Ishikawa (cell line): ENCODE measurements around the gene GDF11.

Source experiments
- CEBPB ChIP-seq: IDR thresholded peaks from 2 replicates; pipeline ENCODE4 v1.6.1; 2012
- FOXM1 ChIP-seq: IDR thresholded peaks from 2 replicates; pipeline ENCODE4 v1.6.1; 2012; ENCODE audit warnings: low read depth, borderline replicate concordance
- MAX ChIP-seq: IDR thresholded peaks from 2 replicates; pipeline ENCODE4 v1.6.1; 2012
- RAD21 ChIP-seq: IDR thresholded peaks from 2 replicates; pipeline ENCODE4 v1.6.1; 2012; ENCODE audit warnings: low read depth
- REST ChIP-seq: IDR thresholded peaks from 2 replicates; pipeline ENCODE4 v1.6.1; 2012; ENCODE audit warnings: low read depth, mild to moderate bottlenecking
- TAF1 ChIP-seq: IDR thresholded peaks from 2 replicates; pipeline ENCODE4 v1.6.1; 2012; ENCODE audit warnings: low read depth, mild to moderate bottlenecking
- TCF12 ChIP-seq: IDR thresholded peaks from 2 replicates; pipeline ENCODE4 v1.6.1; 2012; ENCODE audit warnings: low read depth
- YY1 ChIP-seq: IDR thresholded peaks from 2 replicates; pipeline ENCODE4 v1.6.1; 2012; ENCODE audit warnings: low read depth

- no peak for TF ChIP-seq CEBPB
- no peak for TF ChIP-seq RAD21
- TF ChIP-seq YY1 = no peak
- no peak for TF ChIP-seq TCF12
- no peak for TF ChIP-seq TAF1
- TF ChIP-seq MAX = no peak
- TF ChIP-seq FOXM1 = no peak
- no peak for TF ChIP-seq REST
These were observed 47.6 kb upstream of the GDF11 start for GRCh38 chr12:55695349-55695748.
